GM23338 (cell line): ENCODE data around the gene ZNF692. TPM values are rescaled to one million over a fixed set of nuclear protein-coding genes. Genes with fewer than 3 reads are reported as not detected.

Experiments used
- ATAC-seq: fragments of 200-7000 bp; cut with Tn5 transposase; 3 replicates; pipeline ENCODE4 v1.9.1; 2020
- DNase-seq: peaks from one replicate; pipeline ENCODE4 v3.0.0-alpha.2; 2015; ENCODE audit warnings: low spot score
- H2AFZ ChIP-seq: fragments of 200-600 bp; sonication (generic); 2 replicates; pipeline ENCODE4 v1.8.0; 2016; ENCODE audit warnings: antibody characterized with exemption, mild to moderate bottlenecking, moderate library complexity
- H3F3A ChIP-seq: fragments of 200-600 bp; sonication (generic); replicated peaks from 2 replicates; pipeline ENCODE4 v1.8.0; 2017; ENCODE audit warnings: antibody characterized with exemption, mixed run types, low read depth
- H3K27ac ChIP-seq: fragments of 200-600 bp; sonication (generic); 2 replicates; pipeline ENCODE4 v1.6.1; 2016; ENCODE audit warnings: low read depth
- H3K27me3 ChIP-seq: fragments of 200-600 bp; sonication (generic); 2 replicates; pipeline ENCODE4 v1.8.0; 2016; ENCODE audit warnings: mild to moderate bottlenecking, mixed run types, moderate library complexity; ENCODE audit not compliant: insufficient read depth
- H3K36me3 ChIP-seq: fragments of 200-600 bp; sonication (generic); 2 replicates; pipeline ENCODE4 v1.8.0; 2016; ENCODE audit warnings: mild to moderate bottlenecking; ENCODE audit not compliant: insufficient read depth
- H3K4me1 ChIP-seq: fragments of 200-600 bp; sonication (generic); 2 replicates; pipeline ENCODE4 v1.8.0; 2016; ENCODE audit warnings: mild to moderate bottlenecking, moderate library complexity; ENCODE audit not compliant: insufficient read depth
- H3K4me2 ChIP-seq: fragments of 200-600 bp; sonication (generic); 2 replicates; pipeline ENCODE4 v1.7.1; 2017; ENCODE audit warnings: mixed run types
- H3K4me3 ChIP-seq: fragments of 200-600 bp; sonication (generic); 2 replicates; pipeline ENCODE4 v1.6.1; 2016; ENCODE audit warnings: mixed run types
- H3K79me2 ChIP-seq: fragments of 200-600 bp; sonication (generic); replicated peaks from 2 replicates; pipeline ENCODE4 v1.8.0; 2017; ENCODE audit warnings: mild to moderate bottlenecking; ENCODE audit not compliant: insufficient read depth
- H3K9me2 ChIP-seq: fragments of 200-600 bp; sonication (generic); 2 replicates; pipeline ENCODE4 v1.8.0; 2017; ENCODE audit not compliant: insufficient read depth
- H4K20me1 ChIP-seq: fragments of 200-600 bp; sonication (generic); replicated peaks from 2 replicates; pipeline ENCODE4 v1.8.0; 2017; ENCODE audit warnings: mild to moderate bottlenecking; ENCODE audit not compliant: insufficient read depth
- H3K27ac Mint-ChIP-seq: 2 replicates; pipeline ENCODE4 v1.8.0; 2020; ENCODE audit warnings: inconsistent platforms, mild to moderate bottlenecking, moderate library complexity, mixed read lengths
- H3K27me3 Mint-ChIP-seq: 3 replicates; pipeline ENCODE4 v1.8.0; 2022; ENCODE audit warnings: low read depth, mild to moderate bottlenecking, moderate library complexity, mixed read lengths, inconsistent platforms; ENCODE audit not compliant: insufficient read depth, poor library complexity
- H3K36me3 Mint-ChIP-seq: 3 replicates; pipeline ENCODE4 v1.8.0; 2021; ENCODE audit warnings: low read depth, mild to moderate bottlenecking, inconsistent platforms, moderate library complexity, mixed read lengths
- H3K4me1 Mint-ChIP-seq: 3 replicates; pipeline ENCODE4 v1.8.0; 2020; ENCODE audit warnings: mild to moderate bottlenecking, inconsistent platforms, mixed read lengths
- H3K4me3 Mint-ChIP-seq: 3 replicates; pipeline ENCODE4 v1.8.0; 2021; ENCODE audit warnings: moderate library complexity, mild to moderate bottlenecking, inconsistent platforms, mixed read lengths
- H3K9me3 Mint-ChIP-seq: 3 replicates; pipeline ENCODE4 v1.8.0; 2020; ENCODE audit warnings: moderate library complexity, mild to moderate bottlenecking, inconsistent platforms, mixed read lengths
- CREB1 ChIP-seq: fragments of 250-450 bp; sonication (Bioruptor Pico); IDR thresholded peaks from 2 replicates; pipeline ENCODE4 v1.5.0; 2020; ENCODE audit warnings: low read depth, mild to moderate bottlenecking, moderate library complexity
- EZH2 ChIP-seq: fragments of 200-600 bp; sonication (generic); IDR thresholded peaks from one replicate; pipeline ENCODE4 v1.8.0; 2017; ENCODE audit warnings: antibody characterized with exemption, mild to moderate bottlenecking, low read depth; ENCODE audit not compliant: unreplicated experiment
- EZH2phosphoT487 ChIP-seq: fragments of 200-600 bp; sonication (generic); IDR thresholded peaks from one replicate; pipeline ENCODE4 v1.8.1; 2018; ENCODE audit warnings: antibody characterized with exemption; ENCODE audit not compliant: unreplicated experiment
- JUNB ChIP-seq: IDR thresholded peaks from one replicate; pipeline ENCODE4 v1.6.1; 2016; ENCODE audit warnings: antibody characterized with exemption; ENCODE audit not compliant: unreplicated experiment
- NANOG ChIP-seq: IDR thresholded peaks from 2 replicates; pipeline ENCODE4 v1.6.1; 2016; ENCODE audit warnings: antibody characterized with exemption, borderline replicate concordance
- POLR2AphosphoS5 ChIP-seq: IDR thresholded peaks from 2 replicates; pipeline ENCODE4 v1.6.1; 2016; ENCODE audit warnings: antibody characterized with exemption, low read depth
- STAT1 ChIP-seq: IDR thresholded peaks from one replicate; pipeline ENCODE4 v1.6.1; 2016; ENCODE audit warnings: antibody characterized with exemption; ENCODE audit not compliant: unreplicated experiment
- ZNF114 ChIP-seq: fragments of 250-450 bp; sonication (Bioruptor Pico); IDR thresholded peaks from 2 replicates; pipeline ENCODE4 v1.5.0; 2020; ENCODE audit warnings: mild to moderate bottlenecking, moderate library complexity
- ZNF331 ChIP-seq: fragments of 250-450 bp; sonication (Bioruptor Pico); IDR thresholded peaks from 2 replicates; pipeline ENCODE4 v1.5.0; 2020; ENCODE audit warnings: low read depth, mild to moderate bottlenecking, moderate library complexity
- polyA plus RNA-seq: library from polyadenylated mRNA; unstranded; fragments of >200 nt; fragmentation: Nextera tagmentation; extraction: Ambion mirVana; gene quantifications from 2 replicates; pipeline ENCODE4 v1.2.1, GENCODE V29; 2016
- total RNA-seq: library from RNA; depleted of rRNA; stranded (reverse); fragments of >200 nt; shearing (Covaris generic); gene quantifications from 2 replicates; pipeline ENCODE4 v1.2.3, GENCODE V29; 2014
- TF ChIP-seq, protein P1 (sequence below): fragments of 250-450 bp; sonication (Bioruptor Pico); IDR thresholded peaks from 2 replicates; pipeline ENCODE4 v1.5.0; 2020; ENCODE audit warnings: mild to moderate bottlenecking, moderate library complexity
- TF ChIP-seq, protein P2 (sequence below), 2 experiments: fragments of 200-600 bp in 1 of 2; sonication (generic) in 1 of 2; conservative IDR thresholded peaks; 2 replicates each; pipeline versions ENCODE4 v1.5.1 to v1.6.1; 2016 to 2017; ENCODE audit warnings: antibody characterized with exemption in 2 of 2, low read depth in 2 of 2, mild to moderate bottlenecking in 2 of 2, moderate library complexity in 1 of 2
- TF ChIP-seq, protein P3 (sequence below): IDR thresholded peaks from 2 replicates; pipeline ENCODE4 v1.6.1; 2016; ENCODE audit warnings: antibody characterized with exemption
- TF ChIP-seq, protein P4 (sequence below): IDR thresholded peaks from one replicate; pipeline ENCODE4 v1.6.1; 2018; ENCODE audit warnings: antibody characterized with exemption; ENCODE audit not compliant: unreplicated experiment

ZNF692 gene
- total and polyA plus RNA-seq, 2 experiments from 2014 or later = 41.2 to 57.1 TPM

DNA sequence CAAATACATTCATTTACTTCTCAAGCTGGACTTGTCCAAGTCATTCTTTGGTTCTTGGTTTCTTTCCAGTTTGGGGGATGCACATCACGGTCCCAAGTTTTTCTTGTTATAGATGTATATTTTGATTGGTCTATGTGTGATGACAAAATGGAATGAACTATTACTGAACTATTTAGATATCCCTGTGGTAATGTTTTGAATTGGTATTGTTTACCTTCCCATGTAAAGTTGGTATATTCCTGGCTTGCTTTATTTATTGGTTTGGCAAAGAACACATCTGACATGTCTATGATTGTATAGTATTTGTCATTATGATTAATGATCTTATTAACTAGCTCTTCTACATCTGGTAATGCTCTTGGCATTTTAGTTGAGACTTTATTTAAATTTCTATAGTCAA lies 22.4 kb upstream of the ZNF692 start (continued):
- TF ChIP-seq, protein P1, sequence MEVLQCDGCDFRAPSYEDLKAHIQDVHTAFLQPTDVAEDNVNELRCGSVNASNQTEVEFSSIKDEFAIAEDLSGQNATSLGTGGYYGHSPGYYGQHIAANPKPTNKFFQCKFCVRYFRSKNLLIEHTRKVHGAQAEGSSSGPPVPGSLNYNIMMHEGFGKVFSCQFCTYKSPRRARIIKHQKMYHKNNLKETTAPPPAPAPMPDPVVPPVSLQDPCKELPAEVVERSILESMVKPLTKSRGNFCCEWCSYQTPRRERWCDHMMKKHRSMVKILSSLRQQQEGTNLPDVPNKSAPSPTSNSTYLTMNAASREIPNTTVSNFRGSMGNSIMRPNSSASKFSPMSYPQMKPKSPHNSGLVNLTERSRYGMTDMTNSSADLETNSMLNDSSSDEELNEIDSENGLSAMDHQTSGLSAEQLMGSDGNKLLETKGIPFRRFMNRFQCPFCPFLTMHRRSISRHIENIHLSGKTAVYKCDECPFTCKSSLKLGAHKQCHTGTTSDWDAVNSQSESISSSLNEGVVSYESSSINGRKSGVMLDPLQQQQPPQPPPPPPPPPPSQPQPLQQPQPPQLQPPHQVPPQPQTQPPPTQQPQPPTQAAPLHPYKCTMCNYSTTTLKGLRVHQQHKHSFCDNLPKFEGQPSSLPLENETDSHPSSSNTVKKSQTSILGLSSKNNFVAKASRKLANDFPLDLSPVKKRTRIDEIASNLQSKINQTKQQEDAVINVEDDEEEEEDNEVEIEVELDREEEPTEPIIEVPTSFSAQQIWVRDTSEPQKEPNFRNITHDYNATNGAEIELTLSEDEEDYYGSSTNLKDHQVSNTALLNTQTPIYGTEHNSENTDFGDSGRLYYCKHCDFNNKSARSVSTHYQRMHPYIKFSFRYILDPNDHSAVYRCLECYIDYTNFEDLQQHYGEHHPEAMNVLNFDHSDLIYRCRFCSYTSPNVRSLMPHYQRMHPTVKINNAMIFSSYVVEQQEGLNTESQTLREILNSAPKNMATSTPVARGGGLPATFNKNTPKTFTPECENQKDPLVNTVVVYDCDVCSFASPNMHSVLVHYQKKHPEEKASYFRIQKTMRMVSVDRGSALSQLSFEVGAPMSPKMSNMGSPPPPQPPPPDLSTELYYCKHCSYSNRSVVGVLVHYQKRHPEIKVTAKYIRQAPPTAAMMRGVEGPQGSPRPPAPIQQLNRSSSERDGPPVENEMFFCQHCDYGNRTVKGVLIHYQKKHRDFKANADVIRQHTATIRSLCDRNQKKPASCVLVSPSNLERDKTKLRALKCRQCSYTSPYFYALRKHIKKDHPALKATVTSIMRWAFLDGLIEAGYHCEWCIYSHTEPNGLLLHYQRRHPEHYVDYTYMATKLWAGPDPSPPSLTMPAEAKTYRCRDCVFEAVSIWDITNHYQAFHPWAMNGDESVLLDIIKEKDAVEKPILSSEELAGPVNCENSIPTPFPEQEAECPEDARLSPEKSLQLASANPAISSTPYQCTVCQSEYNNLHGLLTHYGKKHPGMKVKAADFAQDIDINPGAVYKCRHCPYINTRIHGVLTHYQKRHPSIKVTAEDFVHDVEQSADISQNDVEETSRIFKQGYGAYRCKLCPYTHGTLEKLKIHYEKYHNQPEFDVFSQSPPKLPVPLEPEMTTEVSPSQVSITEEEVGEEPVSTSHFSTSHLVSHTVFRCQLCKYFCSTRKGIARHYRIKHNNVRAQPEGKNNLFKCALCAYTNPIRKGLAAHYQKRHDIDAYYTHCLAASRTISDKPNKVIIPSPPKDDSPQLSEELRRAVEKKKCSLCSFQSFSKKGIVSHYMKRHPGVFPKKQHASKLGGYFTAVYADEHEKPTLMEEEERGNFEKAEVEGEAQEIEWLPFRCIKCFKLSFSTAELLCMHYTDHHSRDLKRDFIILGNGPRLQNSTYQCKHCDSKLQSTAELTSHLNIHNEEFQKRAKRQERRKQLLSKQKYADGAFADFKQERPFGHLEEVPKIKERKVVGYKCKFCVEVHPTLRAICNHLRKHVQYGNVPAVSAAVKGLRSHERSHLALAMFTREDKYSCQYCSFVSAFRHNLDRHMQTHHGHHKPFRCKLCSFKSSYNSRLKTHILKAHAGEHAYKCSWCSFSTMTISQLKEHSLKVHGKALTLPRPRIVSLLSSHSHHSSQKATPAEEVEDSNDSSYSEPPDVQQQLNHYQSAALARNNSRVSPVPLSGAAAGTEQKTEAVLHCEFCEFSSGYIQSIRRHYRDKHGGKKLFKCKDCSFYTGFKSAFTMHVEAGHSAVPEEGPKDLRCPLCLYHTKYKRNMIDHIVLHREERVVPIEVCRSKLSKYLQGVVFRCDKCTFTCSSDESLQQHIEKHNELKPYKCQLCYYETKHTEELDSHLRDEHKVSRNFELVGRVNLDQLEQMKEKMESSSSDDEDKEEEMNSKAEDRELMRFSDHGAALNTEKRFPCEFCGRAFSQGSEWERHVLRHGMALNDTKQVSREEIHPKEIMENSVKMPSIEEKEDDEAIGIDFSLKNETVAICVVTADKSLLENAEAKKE (CRISPR knock-in tag) = no peak
- no peak for TF ChIP-seq JUNB
- TF ChIP-seq STAT1 = no peak
- TF ChIP-seq EZH2 = no peak
- no peak for TF ChIP-seq POLR2AphosphoS5
- TF ChIP-seq, protein P2, sequence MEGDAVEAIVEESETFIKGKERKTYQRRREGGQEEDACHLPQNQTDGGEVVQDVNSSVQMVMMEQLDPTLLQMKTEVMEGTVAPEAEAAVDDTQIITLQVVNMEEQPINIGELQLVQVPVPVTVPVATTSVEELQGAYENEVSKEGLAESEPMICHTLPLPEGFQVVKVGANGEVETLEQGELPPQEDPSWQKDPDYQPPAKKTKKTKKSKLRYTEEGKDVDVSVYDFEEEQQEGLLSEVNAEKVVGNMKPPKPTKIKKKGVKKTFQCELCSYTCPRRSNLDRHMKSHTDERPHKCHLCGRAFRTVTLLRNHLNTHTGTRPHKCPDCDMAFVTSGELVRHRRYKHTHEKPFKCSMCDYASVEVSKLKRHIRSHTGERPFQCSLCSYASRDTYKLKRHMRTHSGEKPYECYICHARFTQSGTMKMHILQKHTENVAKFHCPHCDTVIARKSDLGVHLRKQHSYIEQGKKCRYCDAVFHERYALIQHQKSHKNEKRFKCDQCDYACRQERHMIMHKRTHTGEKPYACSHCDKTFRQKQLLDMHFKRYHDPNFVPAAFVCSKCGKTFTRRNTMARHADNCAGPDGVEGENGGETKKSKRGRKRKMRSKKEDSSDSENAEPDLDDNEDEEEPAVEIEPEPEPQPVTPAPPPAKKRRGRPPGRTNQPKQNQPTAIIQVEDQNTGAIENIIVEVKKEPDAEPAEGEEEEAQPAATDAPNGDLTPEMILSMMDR (conservative IDR thresholded peaks at IDR 0.05; ENCODE audit: low read depth in 2 of 2) = no peak
- no peak for TF ChIP-seq NANOG

DNA sequence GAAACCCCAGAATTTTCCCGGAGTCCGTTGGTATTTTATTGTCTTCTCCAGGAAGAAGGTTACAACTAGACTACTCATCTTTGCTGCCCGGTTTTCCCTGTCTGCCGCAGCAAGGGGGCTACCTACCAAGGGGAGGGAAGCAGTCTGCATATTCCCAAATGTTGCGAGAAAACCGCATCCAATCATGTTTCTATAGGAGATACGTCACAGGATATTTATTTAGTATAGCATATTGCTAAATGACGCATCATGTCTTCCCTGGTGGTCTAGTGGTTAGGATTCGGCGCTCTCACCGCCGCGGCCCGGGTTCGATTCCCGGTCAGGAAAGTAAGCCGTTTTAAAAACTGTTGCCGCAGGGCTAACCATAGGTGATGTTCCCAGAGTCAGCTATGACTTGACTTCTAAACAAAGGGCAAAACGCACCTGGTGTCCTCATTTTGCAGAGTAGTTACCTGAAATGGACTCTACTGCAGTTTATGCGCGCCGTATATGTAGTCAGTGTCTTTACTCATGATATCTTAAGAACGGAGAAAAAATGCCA lies 15.2 kb upstream of the ZNF692 start:
- peak; percentile 84 for DNase-seq
- H4K20me1 ChIP-seq = no peaks in the 10 kb centered on the region
- H3K4me3 ChIP-seq = peak overlapping the region; percentile 92
- H3K27me3 ChIP-seq = no peaks in the 10 kb centered on the region
- H3K4me1 Mint-ChIP-seq = peaks cover 3% of the 10 kb centered on the region
- peaks cover 6% of the 10 kb centered on the region for H3K4me1 ChIP-seq
- peaks cover 9% of the 10 kb centered on the region for H3F3A ChIP-seq
- H3K36me3 ChIP-seq = no peaks in the 10 kb centered on the region
- ATAC-seq = peak; percentile 57
- H3K27ac Mint-ChIP-seq = peak overlapping the region; percentile 97
- peak overlapping the region; percentile 98 for H3K4me3 Mint-ChIP-seq
- peaks cover 13% of the 10 kb centered on the region for H3K9me3 Mint-ChIP-seq
- H3K4me2 ChIP-seq = peak overlapping the region; percentile 76
- no peak overlapping the region for H3K27ac ChIP-seq
- no peaks in the 10 kb centered on the region for H3K79me2 ChIP-seq
- H3K9me2 ChIP-seq = no peaks in the 10 kb centered on the region
- no peak overlapping the region for H2AFZ ChIP-seq
- peaks cover 19% of the 10 kb centered on the region for H3K27me3 Mint-ChIP-seq
- peaks cover 4% of the 10 kb centered on the region; the same call in 1 of the 3 replicates for H3K36me3 Mint-ChIP-seq
- TF ChIP-seq ZNF114 (no peak), CREB1 (CRISPR knock-in tag) (peak; percentile 94), EZH2phosphoT487 (no peak), JUNB (no peak), NANOG (no peak), POLR2AphosphoS5 (no peak), EZH2 (no peak), ZNF331 (no peak)
- TF ChIP-seq, protein P3, sequence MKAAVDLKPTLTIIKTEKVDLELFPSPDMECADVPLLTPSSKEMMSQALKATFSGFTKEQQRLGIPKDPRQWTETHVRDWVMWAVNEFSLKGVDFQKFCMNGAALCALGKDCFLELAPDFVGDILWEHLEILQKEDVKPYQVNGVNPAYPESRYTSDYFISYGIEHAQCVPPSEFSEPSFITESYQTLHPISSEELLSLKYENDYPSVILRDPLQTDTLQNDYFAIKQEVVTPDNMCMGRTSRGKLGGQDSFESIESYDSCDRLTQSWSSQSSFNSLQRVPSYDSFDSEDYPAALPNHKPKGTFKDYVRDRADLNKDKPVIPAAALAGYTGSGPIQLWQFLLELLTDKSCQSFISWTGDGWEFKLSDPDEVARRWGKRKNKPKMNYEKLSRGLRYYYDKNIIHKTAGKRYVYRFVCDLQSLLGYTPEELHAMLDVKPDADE = 0 out of 2 replicates have a peak, but pooled peaks have one; percentile 0
- TF ChIP-seq, protein P4, sequence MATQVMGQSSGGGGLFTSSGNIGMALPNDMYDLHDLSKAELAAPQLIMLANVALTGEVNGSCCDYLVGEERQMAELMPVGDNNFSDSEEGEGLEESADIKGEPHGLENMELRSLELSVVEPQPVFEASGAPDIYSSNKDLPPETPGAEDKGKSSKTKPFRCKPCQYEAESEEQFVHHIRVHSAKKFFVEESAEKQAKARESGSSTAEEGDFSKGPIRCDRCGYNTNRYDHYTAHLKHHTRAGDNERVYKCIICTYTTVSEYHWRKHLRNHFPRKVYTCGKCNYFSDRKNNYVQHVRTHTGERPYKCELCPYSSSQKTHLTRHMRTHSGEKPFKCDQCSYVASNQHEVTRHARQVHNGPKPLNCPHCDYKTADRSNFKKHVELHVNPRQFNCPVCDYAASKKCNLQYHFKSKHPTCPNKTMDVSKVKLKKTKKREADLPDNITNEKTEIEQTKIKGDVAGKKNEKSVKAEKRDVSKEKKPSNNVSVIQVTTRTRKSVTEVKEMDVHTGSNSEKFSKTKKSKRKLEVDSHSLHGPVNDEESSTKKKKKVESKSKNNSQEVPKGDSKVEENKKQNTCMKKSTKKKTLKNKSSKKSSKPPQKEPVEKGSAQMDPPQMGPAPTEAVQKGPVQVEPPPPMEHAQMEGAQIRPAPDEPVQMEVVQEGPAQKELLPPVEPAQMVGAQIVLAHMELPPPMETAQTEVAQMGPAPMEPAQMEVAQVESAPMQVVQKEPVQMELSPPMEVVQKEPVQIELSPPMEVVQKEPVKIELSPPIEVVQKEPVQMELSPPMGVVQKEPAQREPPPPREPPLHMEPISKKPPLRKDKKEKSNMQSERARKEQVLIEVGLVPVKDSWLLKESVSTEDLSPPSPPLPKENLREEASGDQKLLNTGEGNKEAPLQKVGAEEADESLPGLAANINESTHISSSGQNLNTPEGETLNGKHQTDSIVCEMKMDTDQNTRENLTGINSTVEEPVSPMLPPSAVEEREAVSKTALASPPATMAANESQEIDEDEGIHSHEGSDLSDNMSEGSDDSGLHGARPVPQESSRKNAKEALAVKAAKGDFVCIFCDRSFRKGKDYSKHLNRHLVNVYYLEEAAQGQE = no peak
